Measurements from ENCODE around the gene SORCS2.
A peak's percentile ranks its signal among the peaks of the same experiment; 100 is the strongest.

DNA sequence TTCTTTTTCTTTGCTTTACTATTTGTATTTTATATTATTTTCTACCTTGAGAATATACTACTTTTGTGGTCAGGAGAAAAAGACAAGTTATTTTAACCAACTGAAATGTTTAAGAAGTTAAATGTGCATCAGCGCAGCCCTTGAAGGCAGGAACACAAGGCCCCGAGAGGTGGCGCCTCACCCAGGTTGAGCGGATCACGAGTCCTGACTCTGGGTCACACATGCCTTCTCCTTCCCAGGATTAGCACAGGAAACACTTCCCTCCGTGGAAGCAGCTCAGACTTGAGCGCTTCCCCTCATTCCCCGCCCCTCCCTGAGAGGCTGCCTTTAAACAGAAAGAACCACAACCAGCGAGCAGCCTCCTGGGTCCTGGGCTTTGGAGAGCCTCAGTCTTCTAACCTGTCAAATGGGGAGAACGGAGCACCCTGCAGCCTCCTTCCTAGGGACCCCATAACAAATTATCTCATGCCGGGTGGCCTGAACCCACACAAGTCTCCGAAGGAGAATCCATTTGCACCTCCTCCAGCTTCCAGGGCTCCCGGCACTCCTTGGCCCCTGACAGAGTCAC is 529.7 kb downstream of the SORCS2 start:
- TF ChIP-seq, protein P1, sequence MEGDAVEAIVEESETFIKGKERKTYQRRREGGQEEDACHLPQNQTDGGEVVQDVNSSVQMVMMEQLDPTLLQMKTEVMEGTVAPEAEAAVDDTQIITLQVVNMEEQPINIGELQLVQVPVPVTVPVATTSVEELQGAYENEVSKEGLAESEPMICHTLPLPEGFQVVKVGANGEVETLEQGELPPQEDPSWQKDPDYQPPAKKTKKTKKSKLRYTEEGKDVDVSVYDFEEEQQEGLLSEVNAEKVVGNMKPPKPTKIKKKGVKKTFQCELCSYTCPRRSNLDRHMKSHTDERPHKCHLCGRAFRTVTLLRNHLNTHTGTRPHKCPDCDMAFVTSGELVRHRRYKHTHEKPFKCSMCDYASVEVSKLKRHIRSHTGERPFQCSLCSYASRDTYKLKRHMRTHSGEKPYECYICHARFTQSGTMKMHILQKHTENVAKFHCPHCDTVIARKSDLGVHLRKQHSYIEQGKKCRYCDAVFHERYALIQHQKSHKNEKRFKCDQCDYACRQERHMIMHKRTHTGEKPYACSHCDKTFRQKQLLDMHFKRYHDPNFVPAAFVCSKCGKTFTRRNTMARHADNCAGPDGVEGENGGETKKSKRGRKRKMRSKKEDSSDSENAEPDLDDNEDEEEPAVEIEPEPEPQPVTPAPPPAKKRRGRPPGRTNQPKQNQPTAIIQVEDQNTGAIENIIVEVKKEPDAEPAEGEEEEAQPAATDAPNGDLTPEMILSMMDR (IDR thresholded peaks at IDR 0.05), result peak in 2 of 6 experiments; percentile 9 to 21
- no peak for TF ChIP-seq POLR2A (IDR thresholded peaks at IDR 0.05)
